DOHH2 (cell line): Measurements from ENCODE around the gene TOX4.

ENCODE experiments used
- H3F3A ChIP-seq: fragments of 200-600 bp; sonication (generic), shearing (Covaris generic); 2 replicates; pipeline ENCODE4 v1.6.0; 2016; ENCODE audit warnings: antibody characterized with exemption, mild to moderate bottlenecking; ENCODE audit not compliant: control insufficient read depth, insufficient read depth
- H3K27ac ChIP-seq: fragments of 200-600 bp; sonication (generic); 2 replicates; pipeline ENCODE4 v1.5.1; 2014; ENCODE audit warnings: low read depth, mild to moderate bottlenecking, low read length, moderate library complexity
- H3K27me3 ChIP-seq: fragments of 200-600 bp; sonication (generic); 2 replicates; pipeline ENCODE4 v1.6.1; 2014; ENCODE audit warnings: mild to moderate bottlenecking, low read length, mixed read lengths; ENCODE audit not compliant: control insufficient read depth
- H3K36me3 ChIP-seq: fragments of 200-600 bp; sonication (generic); 2 replicates; pipeline ENCODE4 v1.6.1; 2014; ENCODE audit warnings: mild to moderate bottlenecking, low read length, moderate library complexity, mixed read lengths; ENCODE audit not compliant: control insufficient read depth
- H3K4me1 ChIP-seq: fragments of 200-600 bp; sonication (generic); 2 replicates; pipeline ENCODE4 v1.6.1; 2014; ENCODE audit warnings: mild to moderate bottlenecking, low read length, mixed read lengths; ENCODE audit not compliant: control insufficient read depth
- H3K4me2 ChIP-seq: fragments of 200-600 bp; sonication (generic); 2 replicates; pipeline ENCODE4 v1.6.0; 2014; ENCODE audit warnings: mild to moderate bottlenecking, low read length, moderate library complexity
- H3K4me3 ChIP-seq: fragments of 200-600 bp; sonication (generic); 2 replicates; pipeline ENCODE4 v1.5.1; 2014; ENCODE audit warnings: mild to moderate bottlenecking, low read length, mixed read lengths
- H3K79me2 ChIP-seq: fragments of 200-600 bp; sonication (generic); 2 replicates; pipeline ENCODE4 v1.6.1; 2014; ENCODE audit warnings: mild to moderate bottlenecking, low read length, mixed read lengths; ENCODE audit not compliant: control insufficient read depth
- H3K9me2 ChIP-seq: fragments of 200-600 bp; sonication (generic); replicated peaks from 2 replicates; pipeline ENCODE4 v1.6.1; 2014; ENCODE audit warnings: mild to moderate bottlenecking, low read length, mixed read lengths; ENCODE audit not compliant: control insufficient read depth
- H3K9me3 ChIP-seq: fragments of 200-600 bp; sonication (generic); 2 replicates; pipeline ENCODE4 v1.6.1; 2014; ENCODE audit warnings: antibody characterized with exemption, low read length, mixed read lengths; ENCODE audit not compliant: control insufficient read depth, insufficient read depth
- H4K20me1 ChIP-seq: fragments of 200-600 bp; sonication (generic); 2 replicates; pipeline ENCODE4 v1.6.0; 2014; ENCODE audit warnings: low read depth, mild to moderate bottlenecking, antibody characterized with exemption, low read length, moderate library complexity; ENCODE audit not compliant: control insufficient read depth, insufficient read depth
- CTCF ChIP-seq: fragments of 200-600 bp; sonication (generic); IDR thresholded peaks from one replicate; pipeline ENCODE4 v1.5.1; 2014; ENCODE audit warnings: antibody characterized with exemption, mild to moderate bottlenecking, low read depth, low read length; ENCODE audit not compliant: poor library complexity, severe bottlenecking
- EZH2phosphoT487 ChIP-seq: fragments of 200-600 bp; sonication (generic); IDR thresholded peaks from 2 replicates; pipeline ENCODE4 v1.6.1; 2017; ENCODE audit warnings: borderline replicate concordance, mild to moderate bottlenecking, antibody characterized with exemption, low read length, moderate library complexity, mixed read lengths

The TOX4 gene

GRCh38 chr14:21528381-21529348 is 51.7 kb downstream of the TOX4 start:
- H3K9me3 ChIP-seq = no peaks in the 10 kb centered on the region
- peaks cover 4% of the 10 kb centered on the region for H3K79me2 ChIP-seq
- no peak overlapping the region for H3K4me3 ChIP-seq
- TF ChIP-seq EZH2phosphoT487 = no peak
- no peak for TF ChIP-seq CTCF
- H3K27ac ChIP-seq = 0 out of 2 replicates have a peak overlapping the region, but pooled peaks have one; percentile 1
- peaks cover 5% of the 10 kb centered on the region for H3K27me3 ChIP-seq
- no peaks in the 10 kb centered on the region for H3K9me2 ChIP-seq
- peak overlapping the region; percentile 30 for H3K4me2 ChIP-seq
- H4K20me1 ChIP-seq = no peaks in the 10 kb centered on the region
- H3K4me1 ChIP-seq = peaks cover 36% of the 10 kb centered on the region
- H3F3A ChIP-seq = peaks cover 13% of the 10 kb centered on the region
- 0 out of 2 replicates have a peak, but pooled peaks cover 4% of the 10 kb centered on the region for H3K36me3 ChIP-seq

DNA sequence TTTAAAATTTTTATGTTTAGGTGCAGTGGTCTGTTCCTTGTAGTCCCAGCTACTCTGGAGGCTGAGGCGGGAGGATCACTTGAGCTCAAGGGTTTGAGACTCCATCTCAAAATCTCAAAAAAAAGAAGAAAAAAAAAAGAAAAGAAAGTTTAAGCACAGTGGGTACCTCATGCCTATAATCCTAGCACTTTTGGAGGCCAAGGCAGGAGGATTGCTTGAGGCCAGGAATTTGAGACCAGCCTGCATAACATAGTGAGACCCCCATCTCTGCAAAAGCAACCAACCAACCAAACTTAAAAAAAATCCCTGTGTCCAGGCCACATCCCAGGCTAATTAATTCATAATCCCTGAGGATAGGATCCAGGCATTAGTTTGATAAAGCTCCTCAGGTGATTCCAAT is 52.5 kb downstream of the TOX4 start:
- Histone ChIP-seq H3K27me3 (peaks cover 7% of the 10 kb centered on the region), H3K4me3 (no peak overlapping the region), H3F3A (peaks cover 13% of the 10 kb centered on the region), H3K27ac (no peak overlapping the region), H3K79me2 (peaks cover 4% of the 10 kb centered on the region), H3K9me3 (no peaks in the 10 kb centered on the region), H3K9me2 (no peaks in the 10 kb centered on the region), H3K4me1 (peaks cover 39% of the 10 kb centered on the region), H3K36me3 (0 out of 2 replicates have a peak, but pooled peaks cover 2% of the 10 kb centered on the region), H3K4me2 (no peak overlapping the region), H4K20me1 (no peaks in the 10 kb centered on the region)
- TF ChIP-seq CTCF (no peak), EZH2phosphoT487 (no peak)

DNA sequence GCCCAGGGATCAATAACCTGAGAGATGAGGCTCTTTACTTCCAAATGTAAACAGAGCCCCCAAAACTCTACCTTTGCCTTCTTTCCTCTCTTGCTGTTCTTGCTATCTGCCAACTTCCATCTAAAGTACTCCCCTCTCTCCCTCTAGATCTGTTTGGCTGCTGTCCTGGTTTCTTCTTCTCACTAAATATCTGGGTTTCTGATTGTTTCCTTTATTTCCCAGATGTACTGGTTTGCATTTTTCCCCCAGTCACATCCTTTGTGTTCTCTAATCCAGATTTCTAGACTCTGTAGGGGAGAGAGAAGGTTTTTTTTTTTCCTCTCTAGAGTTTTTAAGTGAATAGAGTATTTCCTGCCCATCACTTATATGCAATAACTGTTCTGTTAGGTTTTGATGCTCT is 56.3 kb downstream of the TOX4 start:
- Histone ChIP-seq H3K4me2 (no peak overlapping the region), H3K9me2 (no peaks in the 10 kb centered on the region), H3K27ac (no peak overlapping the region), H3K9me3 (no peaks in the 10 kb centered on the region), H3K36me3 (no peaks in the 10 kb centered on the region), H3K27me3 (peaks cover 28% of the 10 kb centered on the region), H3F3A (peaks cover 9% of the 10 kb centered on the region), H3K4me3 (no peak overlapping the region), H3K79me2 (no peaks in the 10 kb centered on the region), H4K20me1 (no peaks in the 10 kb centered on the region), H3K4me1 (peaks cover 32% of the 10 kb centered on the region)
- no peak for TF ChIP-seq CTCF
- TF ChIP-seq EZH2phosphoT487 = no peak
